HCT116 (cell line): Measurements from ENCODE around the gene C1orf167. TPM values are rescaled to one million over a fixed set of nuclear protein-coding genes. Genes with fewer than 3 reads are reported as not detected.
A peak's percentile ranks its signal among the peaks of the same experiment; 100 is the strongest.

Experiments
- ATAC-seq: fragments of 200-7000 bp; cut with Tn5 transposase; 2 replicates; pipeline ENCODE4 v1.9.1; 2020; ENCODE audit warnings: mild to moderate bottlenecking, moderate library complexity
- BruUV-seq: library from RNA; stranded (reverse); fragments of 400-500 nt; replicated peaks from 2 replicates; lab custom pipeline; 2021; lab: Mats Ljungman, UMichigan
- CTCF ChIA-PET: fragments of 300-600 bp; sonication (Branson Sonifier 250); formaldehyde crosslinking; loops from one replicate; lab custom pipeline; 2021; ENCODE audit warnings: antibody characterized with exemption; lab: Charles Lee
- POLR2A ChIA-PET: fragments of 300-600, 350-600 bp; sonication (Branson Sonifier 250); formaldehyde crosslinking; loops from one replicate; lab custom pipeline; 2021; ENCODE audit warnings: antibody characterized with exemption; lab: Charles Lee
- RAD21 ChIA-PET, 2 experiments: fragments of 300-600 bp; sonication (Branson Sonifier 250); formaldehyde crosslinking; loops; one replicate each; lab custom pipeline; 2023; ENCODE audit warnings: low total read pairs in 2 of 2; ENCODE audit not compliant: uncharacterized antibody in 2 of 2, unreplicated experiment in 2 of 2, low non-redundant PET in 1 of 2; lab: Charles Lee
- DNase-seq: peaks from one replicate; pipeline ENCODE4 v3.0.0-alpha.2; 2010; ENCODE audit warnings: low read depth, low spot score
- H2AFZ ChIP-seq: fragments of 200-600 bp; shearing (Covaris generic), sonication (generic); 2 replicates; pipeline ENCODE4 v1.6.1; 2017; ENCODE audit warnings: low read depth, mixed run types, mixed read lengths, antibody characterized with exemption, low read length; ENCODE audit not compliant: poor library complexity, severe bottlenecking
- H3K27ac ChIP-seq: 2 replicates; pipeline ENCODE4 v1.5.1; 2012; ENCODE audit warnings: low read depth, low read length
- H3K27me3 ChIP-seq: fragments of 200-600 bp; sonication (generic); 2 replicates; pipeline ENCODE4 v1.6.1; 2016; ENCODE audit warnings: mixed run types, low read length, mixed read lengths; ENCODE audit not compliant: insufficient read depth
- H3K36me3 ChIP-seq, 2 experiments: fragments of 200-500 bp in 1 of 2; fragments of 200-600 bp in 1 of 2; sonication (Bioruptor generic) in 1 of 2; sonication (generic) in 1 of 2; 2 replicates each; pipeline versions ENCODE4 v1.5.1 to v1.6.1; 2014 to 2016; ENCODE audit warnings: low read length in 2 of 2, inconsistent platforms in 1 of 2, mixed read lengths in 1 of 2, mixed run types in 1 of 2; ENCODE audit not compliant: insufficient read depth in 2 of 2, control insufficient read depth in 1 of 2
- H3K4me1 ChIP-seq, 2 experiments: fragments of 200-600 bp in 1 of 2; sonication (generic) in 1 of 2; 2 replicates each; pipeline versions ENCODE4 v1.5.1 to v1.6.1; 2012 to 2017; ENCODE audit warnings: low read length in 2 of 2, inconsistent platforms in 1 of 2, mild to moderate bottlenecking in 1 of 2, mixed read lengths in 1 of 2, mixed run types in 1 of 2, moderate library complexity in 1 of 2; ENCODE audit not compliant: insufficient read depth in 2 of 2, control insufficient read depth in 1 of 2
- H3K4me2 ChIP-seq: fragments of 200-600 bp; sonication (generic); 2 replicates; pipeline ENCODE4 v1.6.1; 2017; ENCODE audit warnings: mixed run types, low read length, mixed read lengths
- H3K4me3 ChIP-seq, 2 experiments: fragments of 200-600 bp in 1 of 2; sonication (generic) in 1 of 2; replicated peaks in 1 of 2; 2 replicates each; pipeline ENCODE4 v1.5.1; 2011 to 2016; ENCODE audit warnings: low read length in 2 of 2, control low read depth in 1 of 2, low read depth in 1 of 2, mild to moderate bottlenecking in 1 of 2, mixed read lengths in 1 of 2, mixed run types in 1 of 2
- H3K79me2 ChIP-seq: fragments of 200-600 bp; sonication (generic); 2 replicates; pipeline ENCODE4 v1.6.1; 2017; ENCODE audit warnings: mild to moderate bottlenecking, mixed run types, low read length, moderate library complexity, mixed read lengths; ENCODE audit not compliant: insufficient read depth
- H3K9ac ChIP-seq: fragments of 200-600 bp; sonication (generic); 2 replicates; pipeline ENCODE4 v1.6.1; 2016; ENCODE audit warnings: low read length, mixed read lengths
- H3K9me2 ChIP-seq: fragments of 200-600 bp; sonication (generic), shearing (Covaris generic); 2 replicates; pipeline ENCODE4 v1.6.1; 2017; ENCODE audit warnings: mixed run types, mild to moderate bottlenecking, moderate library complexity; ENCODE audit not compliant: insufficient read depth
- H3K9me3 ChIP-seq, 2 experiments: fragments of 200-500 bp in 1 of 2; fragments of 200-600 bp in 1 of 2; sonication (Bioruptor generic) in 1 of 2; sonication (generic) in 1 of 2; 2 replicates each; pipeline ENCODE4 v1.6.1; 2014 to 2017; ENCODE audit warnings: low read length in 2 of 2, mixed read lengths in 2 of 2, inconsistent platforms in 1 of 2, low read depth in 1 of 2, mild to moderate bottlenecking in 1 of 2, mixed run types in 1 of 2, moderate library complexity in 1 of 2; ENCODE audit not compliant: control insufficient read depth in 1 of 2, insufficient read depth in 1 of 2
- H4K20me1 ChIP-seq: fragments of 200-600 bp; sonication (generic), shearing (Covaris generic); 2 replicates; pipeline ENCODE4 v1.6.1; 2017; ENCODE audit warnings: mixed run types, mild to moderate bottlenecking, moderate library complexity; ENCODE audit not compliant: insufficient read depth
- CEBPB ChIP-seq: IDR thresholded peaks from 2 replicates; pipeline ENCODE4 v1.6.1; 2012; ENCODE audit warnings: low read depth
- RAD21 ChIP-seq: IDR thresholded peaks from 2 replicates; pipeline ENCODE4 v1.6.1; 2012; ENCODE audit warnings: low read depth, mild to moderate bottlenecking
- SP1 ChIP-seq: IDR thresholded peaks from 2 replicates; pipeline ENCODE4 v1.6.1; 2012; ENCODE audit warnings: low read depth
- intact Hi-C: fragments of 100-400 bp; cut with micrococcal nuclease; formaldehyde crosslinking; loops from 2 replicates; pipeline ENCODE4 v1.10.0; 2022
- total RNA-seq: library from RNA; stranded (reverse); gene quantifications from one replicate; pipeline ENCODE4 v1.2.1, GENCODE V29; 2021; ENCODE audit not compliant: unreplicated experiment
- TF ChIP-seq, protein P1 (sequence below), 3 experiments: fragments of 200-600 bp in 1 of 3; sonication (generic) in 1 of 3; IDR thresholded peaks in 2 of 3; conservative IDR thresholded peaks in 1 of 3; 2 replicates each; pipeline ENCODE4 v1.5.1; 2012 to 2017; ENCODE audit warnings: low read depth in 2 of 3, low read length in 2 of 3, antibody characterized with exemption in 1 of 3, borderline replicate concordance in 1 of 3, control low read depth in 1 of 3, mild to moderate bottlenecking in 1 of 3, mixed read lengths in 1 of 3, mixed run types in 1 of 3, moderate library complexity in 1 of 3; ENCODE audit not compliant: insufficient read depth in 1 of 3
- TF ChIP-seq, protein P2 (sequence below): IDR thresholded peaks from 2 replicates; pipeline ENCODE4 v1.6.1; 2012

C1orf167 gene
- total RNA-seq, 1 experiment from 2014 or later: 0.12 TPM

DNA sequence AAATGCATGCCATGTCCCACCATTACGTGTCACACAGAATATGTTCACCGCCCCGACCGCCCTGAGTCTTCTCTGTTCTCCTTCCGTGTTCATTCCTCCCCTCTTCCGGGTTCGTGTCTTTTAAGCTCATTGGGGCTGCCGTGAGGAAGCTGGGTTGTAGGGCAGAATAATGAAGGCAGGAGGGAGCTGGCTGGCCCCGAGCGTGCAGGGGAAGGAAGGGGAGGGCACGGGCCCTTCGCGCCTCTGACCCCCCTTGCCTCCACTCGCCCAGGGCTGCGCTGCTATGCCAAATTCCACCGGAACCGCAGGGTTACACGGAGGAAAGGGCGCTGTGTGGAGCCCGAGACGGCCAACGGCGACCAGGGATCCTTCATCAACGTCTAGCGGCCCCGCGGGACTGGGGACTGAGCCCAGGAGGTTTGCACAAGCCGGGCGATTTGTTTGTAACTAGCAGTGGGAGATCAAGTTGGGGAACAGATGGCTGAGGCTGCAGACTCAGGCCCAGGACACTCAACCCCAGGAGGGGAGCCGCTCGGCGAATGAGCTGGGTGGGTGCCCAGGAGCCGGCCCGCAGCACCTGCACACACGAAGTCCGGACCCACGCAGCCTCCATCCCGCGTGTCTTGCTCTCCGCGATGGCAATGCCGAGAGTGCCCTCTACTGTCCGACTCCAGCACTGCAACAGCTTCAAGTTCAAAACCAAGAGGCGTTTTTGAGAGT, 42.5 kb upstream of the C1orf167 start:
- RAD21 ChIA-PET: interaction anchor here (0.6 to 1.9 kb wide), 5 partner anchors 29 to 69 kb away, joined by 3 to 10 read pairs (median 4); partner anchors contain the start of gene FBXO6 (in 1 of the 2)
- POLR2A ChIA-PET: interaction anchor here (1.4 kb wide), 1 partner anchor 55 kb away, joined by 6 read pairs; the partner anchor contains the start of gene FBXO6
- H2AFZ ChIP-seq: peak overlapping the region; percentile 78
- peaks cover 0 to 16% of the 10 kb centered on the region in 2 experiments; a peak in 2 of 4 replicates for H3K4me1 ChIP-seq
- intact Hi-C loops: loop anchor here (2.0 to 5.0 kb wide), 2 partner anchors 67 to 682 kb away; no protein-coding TSS in a partner anchor
- H3K27ac ChIP-seq: no peak overlapping the region
- TF ChIP-seq SP1 (no peak), RAD21 (peak; percentile 99), CEBPB (no peak)
- TF ChIP-seq, protein P1, sequence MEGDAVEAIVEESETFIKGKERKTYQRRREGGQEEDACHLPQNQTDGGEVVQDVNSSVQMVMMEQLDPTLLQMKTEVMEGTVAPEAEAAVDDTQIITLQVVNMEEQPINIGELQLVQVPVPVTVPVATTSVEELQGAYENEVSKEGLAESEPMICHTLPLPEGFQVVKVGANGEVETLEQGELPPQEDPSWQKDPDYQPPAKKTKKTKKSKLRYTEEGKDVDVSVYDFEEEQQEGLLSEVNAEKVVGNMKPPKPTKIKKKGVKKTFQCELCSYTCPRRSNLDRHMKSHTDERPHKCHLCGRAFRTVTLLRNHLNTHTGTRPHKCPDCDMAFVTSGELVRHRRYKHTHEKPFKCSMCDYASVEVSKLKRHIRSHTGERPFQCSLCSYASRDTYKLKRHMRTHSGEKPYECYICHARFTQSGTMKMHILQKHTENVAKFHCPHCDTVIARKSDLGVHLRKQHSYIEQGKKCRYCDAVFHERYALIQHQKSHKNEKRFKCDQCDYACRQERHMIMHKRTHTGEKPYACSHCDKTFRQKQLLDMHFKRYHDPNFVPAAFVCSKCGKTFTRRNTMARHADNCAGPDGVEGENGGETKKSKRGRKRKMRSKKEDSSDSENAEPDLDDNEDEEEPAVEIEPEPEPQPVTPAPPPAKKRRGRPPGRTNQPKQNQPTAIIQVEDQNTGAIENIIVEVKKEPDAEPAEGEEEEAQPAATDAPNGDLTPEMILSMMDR (IDR thresholded peaks at IDR 0.05 in 2 of 3, conservative IDR thresholded peaks at IDR 0.05 in 1 of 3; ENCODE audit: borderline replicate concordance in 1 of 3, insufficient read depth in 1 of 3, low read depth in 2 of 3, low read length in 2 of 3): peak; percentile 91 to 98 (median 97)
- TF ChIP-seq, protein P2, sequence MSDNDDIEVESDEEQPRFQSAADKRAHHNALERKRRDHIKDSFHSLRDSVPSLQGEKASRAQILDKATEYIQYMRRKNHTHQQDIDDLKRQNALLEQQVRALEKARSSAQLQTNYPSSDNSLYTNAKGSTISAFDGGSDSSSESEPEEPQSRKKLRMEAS: peak; percentile 66
- no peaks in the 10 kb centered on the region for H4K20me1 ChIP-seq
- DNase-seq (no peak), ATAC-seq (peak; percentile 78)
- no peaks in the 10 kb centered on the region for H3K9me2 ChIP-seq
- H3K4me2 ChIP-seq: peak overlapping the region; percentile 51
- CTCF ChIA-PET: interaction anchor here (0.7 to 1.6 kb wide), 9 partner anchors 8 to 74 kb away, joined by 3 to 17 read pairs (median 6); partner anchors contain the start of genes FBXO6 and MAD2L2
- no peaks in the 10 kb centered on the region for H3K79me2 ChIP-seq
- no peaks in the 10 kb centered on the region for H3K9me3 ChIP-seq
- H3K4me3 ChIP-seq: no peak overlapping the region
- no TSS peak for BruUV-seq
- H3K36me3 ChIP-seq: no peaks in the 10 kb centered on the region
- H3K9ac ChIP-seq: no peak overlapping the region
- H3K27me3 ChIP-seq: no peaks in the 10 kb centered on the region
